Fibroblast of skin of scalp (primary cell): Measurements from ENCODE around the gene TSPAN19.

ENCODE experiments used
- DNase-seq: peaks from one replicate; pipeline ENCODE4 v3.0.0-alpha.2; 2013

The TSPAN19 gene

GRCh38 chr12:85000729-85001128, 35.3 kb downstream of the TSPAN19 start:
- no peak for DNase-seq

- DNase-seq, result no peak
These were observed 37.7 kb downstream of the TSPAN19 start for GRCh38 chr12:84998341-84998740.

GRCh38 chr12:84996759-84997158, 39.3 kb downstream of the TSPAN19 start:
- no peak for DNase-seq

GRCh38 chr12:84995641-84996040, 40.4 kb downstream of the TSPAN19 start:
- DNase-seq, result no peak

GRCh38 chr12:84994426-84994825, 41.7 kb downstream of the TSPAN19 start:
- no peak for DNase-seq

- no peak for DNase-seq
These were observed 49.5 kb downstream of the TSPAN19 start for GRCh38 chr12:84986586-84986985.

GRCh38 chr12:84986117-84986516, 50.0 kb downstream of the TSPAN19 start:
- DNase-seq, result no peak

GRCh38 chr12:84983289-84983688, 52.8 kb downstream of the TSPAN19 start:
- no peak for DNase-seq

GRCh38 chr12:84982888-84983287, 53.2 kb downstream of the TSPAN19 start:
- no peak for DNase-seq

GRCh38 chr12:84978921-84979320, 57.2 kb downstream of the TSPAN19 start:
- DNase-seq, result no peak

- no peak for DNase-seq
These were observed 59.9 kb downstream of the TSPAN19 start for GRCh38 chr12:84976133-84976532.

GRCh38 chr12:84974155-84974815, 61.8 kb downstream of the TSPAN19 start:
- DNase-seq, result peak; percentile 9

- DNase-seq, result no peak
These were observed 63.1 kb downstream of the TSPAN19 start for GRCh38 chr12:84973026-84973425.

- DNase-seq, result no peak
These were observed 66.9 kb downstream of the TSPAN19 start for GRCh38 chr12:84969226-84969625.
